GM21723 (cell line): ENCODE measurements around the gene COBLL1.

Experiments
- ATAC-seq: cut with Tn5 transposase; IDR thresholded peaks from one replicate; pipeline ENCODE4 v1.9.1; 2021; ENCODE audit warnings: mild to moderate bottlenecking, moderate library complexity; ENCODE audit not compliant: unreplicated experiment

The COBLL1 gene

GRCh38 chr2:164789968-164790367, 51.7 kb downstream of the COBLL1 start:
- ATAC-seq: no peak

GRCh38 chr2:164786787-164787186, 54.8 kb downstream of the COBLL1 start:
- no peak for ATAC-seq

DNA sequence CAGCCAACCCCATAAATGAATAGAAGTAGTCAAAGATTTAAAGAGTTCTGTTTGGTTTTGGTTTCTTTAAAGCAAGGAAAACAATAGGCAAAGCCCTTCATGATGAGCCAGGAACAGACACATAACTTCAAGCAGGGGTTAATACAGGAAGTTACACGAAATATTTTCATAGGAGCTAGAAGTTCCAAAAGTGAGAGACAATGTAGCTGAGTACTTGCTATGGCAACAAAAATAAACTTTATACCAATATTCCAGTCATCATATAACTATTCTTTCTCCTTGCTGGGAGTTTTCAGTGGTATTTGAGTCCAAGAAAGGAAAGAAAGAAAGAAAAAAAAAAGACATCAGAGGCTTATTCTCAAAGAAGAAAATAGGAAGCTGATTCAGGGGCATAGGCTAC, 56.2 kb downstream of the COBLL1 start:
- ATAC-seq: no peak

DNA sequence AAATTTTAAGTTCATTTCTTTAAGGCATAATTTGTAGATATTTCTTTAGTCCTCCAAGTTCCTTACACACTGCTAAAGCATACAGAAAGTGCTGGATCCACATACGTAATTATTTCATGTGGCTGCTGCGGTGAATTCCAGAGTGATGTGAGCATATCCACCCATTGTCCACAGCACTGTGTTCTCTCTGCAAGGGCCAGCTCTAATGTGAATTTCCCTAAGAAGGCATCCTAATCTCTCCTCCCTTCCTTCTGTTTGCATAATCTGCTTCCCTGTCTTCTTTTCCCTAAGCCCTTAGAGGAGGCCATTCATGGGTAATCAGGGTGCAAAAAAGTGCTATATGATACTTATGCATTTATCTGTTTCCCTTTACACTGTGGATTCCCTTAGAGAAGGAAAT, 57.2 kb downstream of the COBLL1 start:
- no peak for ATAC-seq

- ATAC-seq: no peak
Observed at GRCh38 chr2:164782323-164782722, 59.3 kb downstream of the COBLL1 start.

DNA sequence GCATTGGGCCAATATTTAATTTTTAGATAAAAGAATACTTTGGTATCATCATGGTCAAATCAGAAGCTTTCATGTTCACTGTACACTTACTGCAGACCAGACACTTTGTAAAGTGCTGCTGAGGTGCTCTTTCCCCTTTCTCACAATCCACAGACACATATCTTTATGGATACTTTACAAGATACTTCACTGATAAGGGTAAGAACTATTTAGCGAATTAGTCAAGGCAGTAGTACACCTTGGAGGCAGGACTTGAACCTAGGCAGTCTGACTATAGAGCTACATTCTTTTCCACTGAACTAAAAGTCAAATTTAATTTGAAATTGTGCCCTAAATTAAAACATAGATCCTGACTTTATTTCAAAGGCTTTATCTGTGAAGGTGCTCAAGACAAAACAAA, 60.2 kb downstream of the COBLL1 start:
- ATAC-seq: no peak

DNA sequence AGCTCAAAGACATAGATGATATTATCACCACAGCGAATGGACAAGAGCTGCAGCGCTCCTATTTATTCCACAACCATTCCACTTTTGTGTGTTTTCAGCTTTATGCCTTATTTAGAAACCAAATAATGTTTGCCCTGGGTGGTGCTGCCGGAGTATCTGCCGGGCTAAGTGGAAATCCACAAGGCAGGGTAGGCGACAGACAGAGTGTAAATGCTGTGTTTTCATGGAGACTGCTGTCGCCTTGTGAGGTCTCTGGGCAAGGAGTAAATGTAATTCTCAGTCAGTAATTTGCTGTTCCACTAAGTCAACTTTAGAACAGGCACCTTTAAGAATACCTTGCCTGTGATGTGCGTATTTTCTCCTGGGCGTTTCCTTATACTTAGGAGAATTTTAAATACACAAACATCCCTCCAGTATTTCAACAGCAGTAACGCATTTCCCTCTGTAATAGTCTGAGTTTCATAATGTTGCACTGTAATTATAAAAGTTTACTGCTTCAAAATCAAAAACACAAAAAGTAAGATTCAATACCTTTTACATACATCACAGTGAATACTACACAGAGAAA, 60.9 kb downstream of the COBLL1 start:
- ATAC-seq: no peak

DNA sequence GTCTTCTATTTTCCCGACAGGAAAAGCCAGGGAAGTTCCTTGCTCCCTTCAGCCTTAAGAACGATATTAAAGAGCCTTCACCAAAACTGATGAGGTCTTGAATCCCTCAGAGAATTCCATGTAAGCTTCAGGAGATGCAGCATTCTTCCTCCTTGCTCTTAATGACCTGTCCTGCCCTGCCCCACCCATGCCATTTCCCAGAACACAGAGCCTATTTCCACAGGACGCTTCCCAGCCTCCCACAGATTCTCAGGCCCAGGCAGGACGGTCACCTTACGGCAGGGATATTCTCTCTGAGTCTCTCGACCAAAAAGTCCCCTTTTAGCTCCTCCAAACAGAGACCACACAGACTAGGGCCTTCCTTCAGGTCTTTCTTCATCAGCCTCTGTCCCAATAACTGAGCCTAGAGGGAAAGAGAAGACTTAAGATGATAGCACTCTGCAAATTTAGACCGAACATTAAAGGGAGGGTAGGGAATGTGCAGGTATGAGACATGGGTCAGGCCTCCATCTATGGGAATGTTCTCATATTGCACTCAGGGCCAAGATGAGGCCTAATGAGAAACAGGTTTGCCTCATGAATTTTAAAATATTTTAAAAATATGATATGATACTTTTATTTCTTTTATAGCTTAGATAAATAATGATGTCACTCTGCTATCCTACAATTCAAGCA, 62.1 kb downstream of the COBLL1 start:
- ATAC-seq: no peak

DNA sequence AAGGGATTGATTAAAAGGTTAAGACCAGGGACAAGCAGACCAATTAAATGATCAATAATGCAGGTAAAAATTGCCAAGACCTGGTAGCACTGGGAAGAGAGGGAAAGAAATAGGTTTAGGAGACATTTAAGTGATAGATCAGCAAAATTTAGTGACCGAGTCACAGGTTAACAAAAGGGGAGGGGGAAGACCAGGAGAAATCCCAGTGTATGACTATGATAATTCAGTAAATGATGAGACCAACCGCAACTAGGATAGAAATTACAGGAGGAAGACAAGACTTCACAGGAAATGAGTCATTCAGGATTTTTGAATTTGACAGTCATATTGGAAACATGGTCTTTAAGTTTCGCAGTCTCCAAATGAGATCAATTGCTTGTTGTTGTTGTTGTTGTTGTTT, 62.9 kb downstream of the COBLL1 start:
- no peak for ATAC-seq

DNA sequence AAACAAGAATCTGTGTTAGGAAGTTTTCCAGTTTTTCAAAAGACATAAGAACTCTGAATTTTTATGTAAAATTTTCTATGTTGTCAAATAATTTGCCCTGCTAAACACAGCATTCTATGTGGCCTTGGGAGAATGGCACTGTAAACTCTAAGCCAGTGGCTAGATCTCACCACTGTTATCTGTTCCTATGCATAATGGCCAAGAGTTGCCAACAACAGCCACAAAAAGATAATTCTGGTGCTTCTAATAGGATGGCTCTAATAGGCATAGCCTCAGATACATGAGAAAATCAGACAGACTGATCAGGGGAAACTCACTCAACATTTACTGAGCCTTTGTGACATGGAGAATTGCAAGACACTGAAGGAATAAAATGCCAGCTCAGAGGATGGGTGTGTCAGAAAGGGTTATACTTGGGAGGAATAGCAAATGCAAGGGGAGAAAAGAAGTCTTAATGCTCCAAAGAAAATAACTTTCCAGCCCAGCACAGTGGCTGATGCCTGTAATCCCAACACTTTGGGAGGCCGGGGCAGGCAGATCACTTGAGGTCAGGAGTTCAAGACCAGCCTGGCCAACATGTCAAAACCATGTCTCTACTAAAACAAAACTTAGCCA, 63.7 kb downstream of the COBLL1 start:
- no peak for ATAC-seq

DNA sequence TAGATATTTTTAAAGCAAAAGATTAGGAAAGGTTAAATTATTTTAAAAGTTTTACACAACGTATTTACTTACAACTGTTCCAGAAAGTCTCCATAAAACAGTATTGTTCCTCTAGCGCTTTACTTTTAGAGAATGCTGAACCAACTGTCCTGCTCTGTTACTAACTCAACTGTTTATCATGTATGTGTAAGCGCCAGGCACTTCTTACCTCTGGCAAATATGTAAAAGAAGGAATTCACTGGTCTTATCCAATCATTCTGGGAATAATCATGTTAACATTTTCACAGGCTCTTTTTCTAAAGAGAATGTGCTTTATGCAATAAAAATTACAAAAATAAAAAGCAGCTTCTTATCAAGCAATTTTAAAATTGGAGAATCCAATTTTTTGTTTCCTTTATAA, 68.0 kb downstream of the COBLL1 start:
- no peak for ATAC-seq

GRCh38 chr2:164773091-164773490, 68.5 kb downstream of the COBLL1 start:
- ATAC-seq: no peak

GRCh38 chr2:164771897-164772296, 69.7 kb downstream of the COBLL1 start:
- no peak for ATAC-seq

DNA sequence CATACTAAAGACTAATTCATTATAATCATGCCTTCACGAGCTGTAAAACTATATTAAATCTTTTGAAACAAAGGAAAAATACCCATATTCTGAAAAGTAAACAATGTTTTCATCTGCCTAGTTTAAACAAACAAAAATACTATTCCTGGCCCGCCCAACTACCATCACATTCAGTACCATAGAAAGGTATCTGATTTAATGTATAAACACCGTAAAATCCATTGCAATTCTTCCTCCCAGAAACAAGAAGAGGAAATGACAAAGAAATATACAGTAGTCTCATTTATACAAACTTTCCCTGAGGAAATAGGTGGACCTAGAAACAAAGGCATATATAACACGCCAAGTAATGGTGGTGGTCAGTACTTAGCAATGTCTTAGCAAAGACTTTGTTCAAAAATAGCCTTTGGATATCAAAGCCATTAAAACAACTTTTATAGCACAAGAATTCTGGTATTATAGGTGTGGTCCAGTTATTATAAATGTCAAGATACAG, 71.2 kb downstream of the COBLL1 start:
- no peak for ATAC-seq

- no peak for ATAC-seq
Observed at GRCh38 chr2:164766954-164767320, 74.7 kb downstream of the COBLL1 start.

GRCh38 chr2:164766216-164766953, 75.2 kb downstream of the COBLL1 start:
- no peak for ATAC-seq

DNA sequence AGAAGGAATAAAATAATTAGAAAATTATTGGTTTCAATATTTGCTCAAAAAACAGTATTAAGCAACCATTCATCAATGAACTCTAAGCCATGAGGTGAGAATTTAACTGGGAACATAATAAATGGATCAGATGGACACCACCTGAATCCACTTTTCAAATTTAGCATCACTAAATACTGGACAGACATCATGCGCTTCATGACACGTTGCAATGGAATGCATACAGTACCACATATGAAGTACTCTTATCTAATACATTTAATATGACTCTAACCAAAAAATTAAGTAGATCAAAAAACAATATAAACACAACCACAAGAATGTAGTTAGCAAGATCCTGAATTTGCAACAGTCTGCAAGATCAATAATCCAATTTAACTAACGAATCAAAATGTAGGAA, 76.6 kb downstream of the COBLL1 start:
- ATAC-seq: no peak

- ATAC-seq: no peak
Observed at GRCh38 chr2:164764474-164764873, 77.1 kb downstream of the COBLL1 start.

DNA sequence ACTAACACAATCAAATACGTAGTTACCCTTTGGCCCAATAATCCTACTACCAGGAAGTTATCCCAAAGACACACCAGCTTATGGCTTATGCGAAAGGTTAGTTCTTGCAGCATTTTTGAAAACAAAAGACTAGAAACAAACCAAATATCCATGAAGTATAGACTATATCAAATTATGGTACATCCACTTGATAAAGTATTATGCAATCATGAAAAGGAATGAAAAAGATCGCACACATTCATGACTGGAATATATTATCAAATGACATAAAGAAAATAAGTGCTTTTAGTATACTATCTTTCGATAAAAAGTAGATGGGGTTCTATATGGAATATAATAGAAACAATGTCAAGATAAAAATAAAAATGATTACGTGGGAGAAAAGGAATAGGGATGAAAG, 78.2 kb downstream of the COBLL1 start:
- ATAC-seq: no peak

GRCh38 chr2:164761737-164762460, 79.7 kb downstream of the COBLL1 start:
- peak; percentile 3 for ATAC-seq

DNA sequence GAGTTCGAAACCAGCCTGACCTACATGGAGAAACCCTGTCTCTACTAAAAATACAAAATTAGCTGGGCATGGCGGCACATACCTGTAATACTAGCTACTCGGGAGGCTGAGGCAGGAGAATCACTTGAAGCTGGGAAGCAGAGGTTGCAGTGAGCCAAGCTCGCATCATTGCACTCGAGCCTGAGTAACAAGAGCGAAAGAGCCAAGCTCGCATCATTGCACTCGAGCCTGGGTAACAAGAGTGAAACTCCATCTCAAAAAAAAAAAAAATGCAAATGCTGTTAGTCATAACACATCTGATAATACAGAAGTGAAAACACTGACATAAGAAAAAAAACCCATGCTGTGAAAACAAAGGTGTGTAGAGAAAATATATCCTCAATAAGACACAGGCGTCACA, 80.4 kb downstream of the COBLL1 start:
- ATAC-seq: peak; percentile 100
